Neural cell (in vitro differentiated cells): Measurements from ENCODE around the gene ACTL8. TPM values are rescaled to one million over a fixed set of nuclear protein-coding genes. Genes with fewer than 3 reads are reported as not detected.

Source experiments
- H2AFZ ChIP-seq: fragments of 200-600, 300-800 bp; sonication (generic), shearing (Covaris generic); 2 replicates; pipeline ENCODE4 v1.6.0; 2014; ENCODE audit warnings: low read depth, mild to moderate bottlenecking, antibody characterized with exemption, low read length, moderate library complexity
- H3F3A ChIP-seq: fragments of 200-600 bp; shearing (Covaris generic); 2 replicates; pipeline ENCODE4 v1.6.1; 2016; ENCODE audit warnings: mild to moderate bottlenecking, moderate library complexity, mixed read lengths, antibody characterized with exemption, low read length; ENCODE audit not compliant: insufficient read depth, poor library complexity, severe bottlenecking
- H3K27ac ChIP-seq: fragments of 200-600, 300-800 bp; sonication (generic), shearing (Covaris generic); 2 replicates; pipeline ENCODE4 v1.5.1; 2014; ENCODE audit warnings: mild to moderate bottlenecking, low read length, moderate library complexity
- H3K27me3 ChIP-seq: fragments of 300-800, 200-600 bp; sonication (generic), shearing (Covaris generic); 2 replicates; pipeline ENCODE4 v1.6.0; 2014; ENCODE audit warnings: mild to moderate bottlenecking, low read depth, low read length, moderate library complexity; ENCODE audit not compliant: insufficient read depth
- H3K36me3 ChIP-seq: fragments of 300-800, 200-600 bp; sonication (generic), shearing (Covaris generic); 2 replicates; pipeline ENCODE4 v1.5.1; 2014; ENCODE audit warnings: mild to moderate bottlenecking, antibody characterized with exemption, low read length, moderate library complexity; ENCODE audit not compliant: insufficient read depth
- H3K4me2 ChIP-seq: fragments of 300-800, 200-600 bp; sonication (generic), shearing (Covaris generic); 2 replicates; pipeline ENCODE4 v1.6.0; 2014; ENCODE audit warnings: mild to moderate bottlenecking, low read length
- H3K4me3 ChIP-seq: fragments of 300-800, 200-600 bp; sonication (generic), shearing (Covaris generic); 2 replicates; pipeline ENCODE4 v1.5.1; 2014; ENCODE audit warnings: mild to moderate bottlenecking, low read length, moderate library complexity
- H3K79me2 ChIP-seq: fragments of 200-600 bp; shearing (Covaris generic); replicated peaks from 2 replicates; pipeline ENCODE4 v1.6.0; 2014; ENCODE audit warnings: mild to moderate bottlenecking, low read length, moderate library complexity; ENCODE audit not compliant: insufficient read depth
- H3K9ac ChIP-seq: fragments of 300-800, 200-600 bp; sonication (generic), shearing (Covaris generic); 2 replicates; pipeline ENCODE4 v1.6.1; 2016; ENCODE audit warnings: mild to moderate bottlenecking, low read length, mixed read lengths
- H3K9me2 ChIP-seq: fragments of 200-600 bp; shearing (Covaris generic); 2 replicates; pipeline ENCODE4 v1.6.1; 2016; ENCODE audit warnings: mild to moderate bottlenecking, low read length, mixed read lengths; ENCODE audit not compliant: insufficient read depth
- H3K9me3 ChIP-seq: fragments of 200-600, 300-800 bp; sonication (generic), shearing (Covaris generic); 2 replicates; pipeline ENCODE4 v1.6.1; 2016; ENCODE audit warnings: mild to moderate bottlenecking, mixed run types, low read length, moderate library complexity, mixed read lengths
- H4K20me1 ChIP-seq: fragments of 200-600 bp; shearing (Covaris generic); 2 replicates; pipeline ENCODE4 v1.6.1; 2016; ENCODE audit warnings: mild to moderate bottlenecking, mixed run types; ENCODE audit not compliant: insufficient read depth
- EP300 ChIP-seq: fragments of 450-650 bp; conservative IDR thresholded peaks from 2 replicates; pipeline ENCODE4 v1.6.1; 2014; ENCODE audit warnings: antibody characterized with exemption, mild to moderate bottlenecking, moderate library complexity; ENCODE audit not compliant: poor library complexity, severe bottlenecking
- EZH2 ChIP-seq: fragments of 200-600, 300-800 bp; shearing (Covaris generic), sonication (generic); IDR thresholded peaks from 2 replicates; pipeline ENCODE4 v1.6.1; 2014; ENCODE audit warnings: antibody characterized with exemption, low read length, borderline replicate concordance, mild to moderate bottlenecking; ENCODE audit not compliant: insufficient read depth, poor library complexity, severe bottlenecking
- MXI1 ChIP-seq: fragments of 450-650 bp; conservative IDR thresholded peaks from 2 replicates; pipeline ENCODE4 v1.6.1; 2014; ENCODE audit warnings: antibody characterized with exemption, mild to moderate bottlenecking; ENCODE audit not compliant: poor library complexity, severe bottlenecking
- POLR2AphosphoS5 ChIP-seq: IDR thresholded peaks from 2 replicates; pipeline ENCODE4 v1.6.1; 2012
- RAD21 ChIP-seq: fragments of 450-650 bp; conservative IDR thresholded peaks from 2 replicates; pipeline ENCODE4 v1.6.1; 2014; ENCODE audit warnings: antibody characterized with exemption, mild to moderate bottlenecking, moderate library complexity
- SMC3 ChIP-seq: fragments of 450-650 bp; conservative IDR thresholded peaks from 2 replicates; pipeline ENCODE4 v1.6.1; 2014; ENCODE audit warnings: antibody characterized with exemption, mild to moderate bottlenecking, moderate library complexity; ENCODE audit not compliant: poor library complexity
- TAF1 ChIP-seq: IDR thresholded peaks from 2 replicates; pipeline ENCODE4 v1.6.1; 2012; ENCODE audit warnings: low read depth
- polyA plus RNA-seq: library from polyadenylated mRNA; depleted of rRNA; stranded (reverse); fragments of >200 nt; gene quantifications from 2 replicates; pipeline ENCODE4 v1.2.3, GENCODE V29; 2014
- TF ChIP-seq, protein P1 (sequence below): IDR thresholded peaks from 2 replicates; pipeline ENCODE4 v1.6.1; 2012; ENCODE audit warnings: borderline replicate concordance
- TF ChIP-seq, protein P2 (sequence below): fragments of 450-650 bp; IDR thresholded peaks from 2 replicates; pipeline ENCODE4 v1.5.1; 2014; ENCODE audit warnings: antibody characterized with exemption, mild to moderate bottlenecking, moderate library complexity; ENCODE audit not compliant: poor library complexity, severe bottlenecking

Gene ACTL8
- polyA plus RNA-seq, 1 donor from 2014 or later, result not detected

DNA sequence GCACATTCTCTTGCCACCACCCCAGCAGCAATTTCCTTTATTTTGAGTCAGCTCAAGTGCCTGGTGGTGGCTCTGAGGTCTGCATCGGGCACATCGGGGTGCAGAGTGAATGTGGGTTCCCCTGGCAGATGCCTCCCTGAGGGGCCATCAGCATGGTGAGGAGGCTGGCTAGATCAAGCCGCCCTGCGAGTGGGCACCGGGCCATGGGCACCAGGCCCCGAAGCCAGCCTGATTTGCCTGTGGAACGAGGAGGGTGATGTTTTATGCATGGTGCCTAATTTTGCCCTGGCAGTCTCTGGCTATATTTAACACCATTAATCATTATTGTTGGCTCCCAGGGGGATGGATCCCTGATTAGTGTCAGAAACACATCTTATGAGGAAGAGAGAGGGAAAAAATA lies 36.3 kb downstream of the ACTL8 start:
- Histone ChIP-seq H4K20me1 (no peaks in the 10 kb centered on the region), H3K9me2 (no peaks in the 10 kb centered on the region), H3K27me3 (no peaks in the 10 kb centered on the region), H2AFZ (no peak overlapping the region), H3K79me2 (no peaks in the 10 kb centered on the region), H3K36me3 (no peaks in the 10 kb centered on the region), H3K9ac (no peak overlapping the region), H3K4me2 (no peak overlapping the region), H3K27ac (no peak overlapping the region), H3K9me3 (no peaks in the 10 kb centered on the region), H3F3A (no peaks in the 10 kb centered on the region), H3K4me3 (no peak overlapping the region)
- no peak for TF ChIP-seq EP300
- TF ChIP-seq, protein P1, sequence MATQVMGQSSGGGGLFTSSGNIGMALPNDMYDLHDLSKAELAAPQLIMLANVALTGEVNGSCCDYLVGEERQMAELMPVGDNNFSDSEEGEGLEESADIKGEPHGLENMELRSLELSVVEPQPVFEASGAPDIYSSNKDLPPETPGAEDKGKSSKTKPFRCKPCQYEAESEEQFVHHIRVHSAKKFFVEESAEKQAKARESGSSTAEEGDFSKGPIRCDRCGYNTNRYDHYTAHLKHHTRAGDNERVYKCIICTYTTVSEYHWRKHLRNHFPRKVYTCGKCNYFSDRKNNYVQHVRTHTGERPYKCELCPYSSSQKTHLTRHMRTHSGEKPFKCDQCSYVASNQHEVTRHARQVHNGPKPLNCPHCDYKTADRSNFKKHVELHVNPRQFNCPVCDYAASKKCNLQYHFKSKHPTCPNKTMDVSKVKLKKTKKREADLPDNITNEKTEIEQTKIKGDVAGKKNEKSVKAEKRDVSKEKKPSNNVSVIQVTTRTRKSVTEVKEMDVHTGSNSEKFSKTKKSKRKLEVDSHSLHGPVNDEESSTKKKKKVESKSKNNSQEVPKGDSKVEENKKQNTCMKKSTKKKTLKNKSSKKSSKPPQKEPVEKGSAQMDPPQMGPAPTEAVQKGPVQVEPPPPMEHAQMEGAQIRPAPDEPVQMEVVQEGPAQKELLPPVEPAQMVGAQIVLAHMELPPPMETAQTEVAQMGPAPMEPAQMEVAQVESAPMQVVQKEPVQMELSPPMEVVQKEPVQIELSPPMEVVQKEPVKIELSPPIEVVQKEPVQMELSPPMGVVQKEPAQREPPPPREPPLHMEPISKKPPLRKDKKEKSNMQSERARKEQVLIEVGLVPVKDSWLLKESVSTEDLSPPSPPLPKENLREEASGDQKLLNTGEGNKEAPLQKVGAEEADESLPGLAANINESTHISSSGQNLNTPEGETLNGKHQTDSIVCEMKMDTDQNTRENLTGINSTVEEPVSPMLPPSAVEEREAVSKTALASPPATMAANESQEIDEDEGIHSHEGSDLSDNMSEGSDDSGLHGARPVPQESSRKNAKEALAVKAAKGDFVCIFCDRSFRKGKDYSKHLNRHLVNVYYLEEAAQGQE, result no peak
- no peak for TF ChIP-seq SMC3
- no peak for TF ChIP-seq TAF1
- no peak for TF ChIP-seq EZH2
- TF ChIP-seq POLR2AphosphoS5, result no peak
- TF ChIP-seq RAD21, result no peak
- TF ChIP-seq MXI1, result no peak
- TF ChIP-seq, protein P2, sequence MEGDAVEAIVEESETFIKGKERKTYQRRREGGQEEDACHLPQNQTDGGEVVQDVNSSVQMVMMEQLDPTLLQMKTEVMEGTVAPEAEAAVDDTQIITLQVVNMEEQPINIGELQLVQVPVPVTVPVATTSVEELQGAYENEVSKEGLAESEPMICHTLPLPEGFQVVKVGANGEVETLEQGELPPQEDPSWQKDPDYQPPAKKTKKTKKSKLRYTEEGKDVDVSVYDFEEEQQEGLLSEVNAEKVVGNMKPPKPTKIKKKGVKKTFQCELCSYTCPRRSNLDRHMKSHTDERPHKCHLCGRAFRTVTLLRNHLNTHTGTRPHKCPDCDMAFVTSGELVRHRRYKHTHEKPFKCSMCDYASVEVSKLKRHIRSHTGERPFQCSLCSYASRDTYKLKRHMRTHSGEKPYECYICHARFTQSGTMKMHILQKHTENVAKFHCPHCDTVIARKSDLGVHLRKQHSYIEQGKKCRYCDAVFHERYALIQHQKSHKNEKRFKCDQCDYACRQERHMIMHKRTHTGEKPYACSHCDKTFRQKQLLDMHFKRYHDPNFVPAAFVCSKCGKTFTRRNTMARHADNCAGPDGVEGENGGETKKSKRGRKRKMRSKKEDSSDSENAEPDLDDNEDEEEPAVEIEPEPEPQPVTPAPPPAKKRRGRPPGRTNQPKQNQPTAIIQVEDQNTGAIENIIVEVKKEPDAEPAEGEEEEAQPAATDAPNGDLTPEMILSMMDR, result no peak

DNA sequence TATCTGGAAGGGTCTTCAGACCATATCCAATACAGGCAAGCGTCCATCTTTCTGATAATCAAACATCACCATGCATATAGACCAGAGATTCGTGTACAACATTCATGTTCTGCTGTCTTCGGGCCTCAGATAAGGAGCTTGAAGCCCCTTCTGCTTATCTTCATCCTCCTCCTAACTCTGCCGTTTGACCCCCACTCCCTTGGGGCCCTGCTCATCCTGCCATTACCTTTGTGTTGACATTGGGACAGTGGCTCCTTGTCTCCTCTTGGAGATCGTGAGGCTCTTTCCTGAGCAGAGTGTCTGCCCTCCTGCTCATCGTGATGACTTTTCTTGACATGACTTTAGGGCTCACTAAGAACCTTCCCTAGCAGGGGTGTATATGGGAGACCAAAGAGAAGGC lies 37.3 kb downstream of the ACTL8 start:
- Histone ChIP-seq H3K9me2 (no peaks in the 10 kb centered on the region), H3K27ac (no peak overlapping the region), H3K4me2 (no peak overlapping the region), H3K79me2 (no peaks in the 10 kb centered on the region), H3K36me3 (no peaks in the 10 kb centered on the region), H3K27me3 (no peaks in the 10 kb centered on the region), H3K4me3 (no peak overlapping the region), H3K9ac (no peak overlapping the region), H3F3A (no peaks in the 10 kb centered on the region), H4K20me1 (no peaks in the 10 kb centered on the region), H2AFZ (no peak overlapping the region), H3K9me3 (no peaks in the 10 kb centered on the region)
- TF ChIP-seq TAF1 (no peak), EZH2 (no peak), EP300 (no peak), SMC3 (no peak), POLR2AphosphoS5 (no peak)
- TF ChIP-seq, protein P2, result no peak
- TF ChIP-seq, protein P1, result no peak
